ENCODE data around the gene TRIM72.

TRIM72 gene

GRCh38 chr16:31258366-31258765 lies 44.4 kb downstream of the TRIM72 start:
- no peak overlapping the region for H3K27ac ChIP-seq (ENCODE audit: low read length)
- H3K4me1 ChIP-seq (ENCODE audit: low read length) = peaks cover 34% of the 10 kb centered on the region
- no peak overlapping the region for H3K4me2 ChIP-seq (ENCODE audit: low read length)
- TF ChIP-seq CTCF (IDR thresholded peaks at IDR 0.05; ENCODE audit: low read depth, low read length) (no peak), EZH2phosphoT487 (IDR thresholded peaks at IDR 0.05; ENCODE audit: low read depth) (no peak)
- H3K36me3 ChIP-seq (replicated peaks; ENCODE audit: low read depth, low read length) = no peaks in the 10 kb centered on the region
- H3K9me3 ChIP-seq (ENCODE audit: insufficient read depth, low read length) = no peaks in the 10 kb centered on the region
- peaks cover 4% of the 10 kb centered on the region; the same call in 1 of the 2 replicates for H3K27me3 ChIP-seq (ENCODE audit: low read depth, low read length)
- no peak overlapping the region for H3K9ac ChIP-seq (ENCODE audit: low read length)
- no peak overlapping the region for H3K4me3 ChIP-seq (ENCODE audit: low read length)
- no peak overlapping the region for H2AFZ ChIP-seq (ENCODE audit: low read depth, low read length)
- H4K20me1 ChIP-seq (ENCODE audit: insufficient read depth, low read length) = no peaks in the 10 kb centered on the region
- H3K79me2 ChIP-seq (ENCODE audit: low read length) = no peaks in the 10 kb centered on the region

GRCh38 chr16:31260136-31260931 lies 46.4 kb downstream of the TRIM72 start:
- Histone ChIP-seq H3K4me1 (ENCODE audit: low read length) (peaks cover 43% of the 10 kb centered on the region), H3K4me3 (ENCODE audit: low read length) (peak overlapping the region; percentile 64), H3K27ac (ENCODE audit: low read length) (no peak overlapping the region), H3K9me3 (ENCODE audit: insufficient read depth, low read length) (no peaks in the 10 kb centered on the region), H4K20me1 (ENCODE audit: insufficient read depth, low read length) (no peaks in the 10 kb centered on the region), H2AFZ (ENCODE audit: low read depth, low read length) (no peak overlapping the region), H3K36me3 (replicated peaks; ENCODE audit: low read depth, low read length) (no peaks in the 10 kb centered on the region), H3K79me2 (ENCODE audit: low read length) (no peaks in the 10 kb centered on the region), H3K9ac (ENCODE audit: low read length) (peak overlapping the region; percentile 21; the same call in 1 of the 2 replicates), H3K27me3 (ENCODE audit: low read depth, low read length) (peaks cover 4% of the 10 kb centered on the region; the same call in 1 of the 2 replicates), H3K4me2 (ENCODE audit: low read length) (peak overlapping the region; percentile 67)
- no peak for TF ChIP-seq CTCF (IDR thresholded peaks at IDR 0.05; ENCODE audit: low read depth, low read length)
- no peak for TF ChIP-seq EZH2phosphoT487 (IDR thresholded peaks at IDR 0.05; ENCODE audit: low read depth)

- Histone ChIP-seq H3K9ac (ENCODE audit: low read length) (no peak overlapping the region), H3K4me2 (ENCODE audit: low read length) (no peak overlapping the region), H3K27ac (ENCODE audit: low read length) (no peak overlapping the region), H3K9me3 (ENCODE audit: insufficient read depth, low read length) (no peaks in the 10 kb centered on the region), H3K36me3 (replicated peaks; ENCODE audit: low read depth, low read length) (no peaks in the 10 kb centered on the region), H3K4me1 (ENCODE audit: low read length) (peaks cover 58% of the 10 kb centered on the region), H3K4me3 (ENCODE audit: low read length) (no peak overlapping the region), H2AFZ (ENCODE audit: low read depth, low read length) (no peak overlapping the region), H3K27me3 (ENCODE audit: low read depth, low read length) (no peaks in the 10 kb centered on the region), H4K20me1 (ENCODE audit: insufficient read depth, low read length) (no peaks in the 10 kb centered on the region), H3K79me2 (ENCODE audit: low read length) (no peaks in the 10 kb centered on the region)
- no peak for TF ChIP-seq CTCF (IDR thresholded peaks at IDR 0.05; ENCODE audit: low read depth, low read length)
- TF ChIP-seq EZH2phosphoT487 (IDR thresholded peaks at IDR 0.05; ENCODE audit: low read depth) = no peak
Measured at GRCh38 chr16:31262084-31262483, 48.2 kb downstream of the TRIM72 start.

- no peaks in the 10 kb centered on the region for H3K27me3 ChIP-seq (ENCODE audit: low read depth, low read length)
- peak overlapping the region; percentile 62 for H3K4me3 ChIP-seq (ENCODE audit: low read length)
- H3K9me3 ChIP-seq (ENCODE audit: insufficient read depth, low read length) = no peaks in the 10 kb centered on the region
- peak overlapping the region; percentile 81 for H3K27ac ChIP-seq (ENCODE audit: low read length)
- peaks cover 71% of the 10 kb centered on the region for H3K4me1 ChIP-seq (ENCODE audit: low read length)
- peak overlapping the region; percentile 72 for H3K9ac ChIP-seq (ENCODE audit: low read length)
- peak overlapping the region; percentile 90 for H3K4me2 ChIP-seq (ENCODE audit: low read length)
- H3K36me3 ChIP-seq (replicated peaks; ENCODE audit: low read depth, low read length) = no peaks in the 10 kb centered on the region
- H4K20me1 ChIP-seq (ENCODE audit: insufficient read depth, low read length) = no peaks in the 10 kb centered on the region
- TF ChIP-seq EZH2phosphoT487 (IDR thresholded peaks at IDR 0.05; ENCODE audit: low read depth) (no peak), CTCF (IDR thresholded peaks at IDR 0.05; ENCODE audit: low read depth, low read length) (peak; percentile 41; the same call in 1 of the 2 replicates)
- peak overlapping the region; percentile 55; the same call in 1 of the 2 replicates for H2AFZ ChIP-seq (ENCODE audit: low read depth, low read length)
- H3K79me2 ChIP-seq (ENCODE audit: low read length) = no peaks in the 10 kb centered on the region
Measured at GRCh38 chr16:31265329-31266245, 51.7 kb downstream of the TRIM72 start.
